K562 (cell line): ENCODE data around the gene ATP6V1A. TPM values are rescaled to one million over a fixed set of nuclear protein-coding genes. Genes with fewer than 3 reads are reported as not detected.
A peak's percentile ranks its signal among the peaks of the same experiment; 100 is the strongest.

Source experiments
- BACH1 ChIP-seq: fragments of 200-800 bp; sonication (Bioruptor generic); IDR thresholded peaks from 2 replicates; pipeline ENCODE4 v1.6.1; 2016; ENCODE audit warnings: missing genetic modification characterization, missing compliant biosample characterization
- FOXJ3 ChIP-seq: sonication (generic); formaldehyde crosslinking; IDR thresholded peaks from 2 replicates; pipeline ENCODE4 v1.4.0; 2020; ENCODE audit warnings: mild to moderate bottlenecking, missing genetic modification reagents
- HDGF ChIP-seq: fragments of 450-650 bp; IDR thresholded peaks from 2 replicates; pipeline ENCODE4 v1.6.1; 2016
- JUN ChIP-seq, 2 experiments: sonication (generic) in 1 of 2; formaldehyde crosslinking in 1 of 2; IDR thresholded peaks; 2 replicates each; pipeline versions ENCODE4 v1.6.1 to v1.8.0; 2012 to 2022; ENCODE audit warnings: borderline replicate concordance in 2 of 2, mild to moderate bottlenecking in 2 of 2, improper control_type of control experiment in 1 of 2, low read depth in 1 of 2, low read length in 1 of 2, missing genetic modification reagents in 1 of 2
- PPARD ChIP-seq: fragments of 250-450 bp; sonication (Bioruptor Pico); IDR thresholded peaks from 2 replicates; pipeline ENCODE4 v1.8.0; 2022; ENCODE audit warnings: inconsistent platforms, mild to moderate bottlenecking, moderate library complexity
- PREB ChIP-seq: sonication (generic); formaldehyde crosslinking; IDR thresholded peaks from 2 replicates; pipeline ENCODE4 v1.8.1; 2023; ENCODE audit warnings: mild to moderate bottlenecking, missing genetic modification reagents
- SIN3A ChIP-seq, 2 experiments: fragments of 150-350 bp in 1 of 2; IDR thresholded peaks; 2 replicates each; pipeline ENCODE4 v1.6.1; 2011 to 2016; ENCODE audit warnings: borderline replicate concordance in 2 of 2, low read depth in 2 of 2, low read length in 2 of 2, mild to moderate bottlenecking in 2 of 2, moderate library complexity in 2 of 2; ENCODE audit not compliant: control insufficient read depth in 1 of 2
- TARDBP ChIP-seq: fragments of 450-650 bp; IDR thresholded peaks from 2 replicates; pipeline ENCODE4 v1.6.1; 2016
- ZNF12 ChIP-seq: sonication (generic); formaldehyde crosslinking; IDR thresholded peaks from 2 replicates; pipeline ENCODE4 v1.4.0; 2020; ENCODE audit warnings: mild to moderate bottlenecking, missing genetic modification reagents
- ZNF143 ChIP-seq: sonication (generic); formaldehyde crosslinking; IDR thresholded peaks from 2 replicates; pipeline ENCODE4 v1.9.0; 2022; ENCODE audit warnings: mild to moderate bottlenecking, missing genetic modification reagents
- ZNF277 ChIP-seq: fragments of 250-450 bp; sonication (Bioruptor Pico); IDR thresholded peaks from 2 replicates; pipeline ENCODE4 v1.8.0; 2022; ENCODE audit warnings: inconsistent platforms, mild to moderate bottlenecking, moderate library complexity, borderline replicate concordance
- ZNF316 ChIP-seq: fragments of 450-650 bp; IDR thresholded peaks from 2 replicates; pipeline ENCODE4 v1.6.1; 2016
- polyA plus RNA-seq, 8 experiments: library from polyadenylated mRNA; depleted of rRNA in 4 of 8; stranded (reverse) in 5 of 8; unstranded in 3 of 8; fragments of >200 nt; fragmentation: Nextera tagmentation in 2 of 8; fragmentation: Illumina TruSeq in 1 of 8; extraction: Ambion mirVana in 2 of 8; extraction: Trizol in 1 of 8; gene quantifications; 2 replicates each; pipeline versions ENCODE4 v1.2.1 to v1.2.3, GENCODE V29; 2011 to 2014; ENCODE audit warnings: inconsistent platforms in 1 of 8, missing spikeins in 1 of 8
- total RNA-seq, 7 experiments: library from RNA; depleted of rRNA in 6 of 7; stranded (reverse); fragments of >200 nt in 6 of 7; fragmentation: Illumina TruSeq in 2 of 7; extraction: Trizol in 2 of 7; gene quantifications; 2 replicates each; pipeline versions ENCODE4 v1.2.1 to v1.2.3, GENCODE V29; 2011 to 2021; ENCODE audit warnings: low replicate concordance in 1 of 7
- TF ChIP-seq, protein P1 (sequence below): sonication (generic); formaldehyde crosslinking; IDR thresholded peaks from 2 replicates; pipeline ENCODE4 v1.8.0; 2023; ENCODE audit warnings: mild to moderate bottlenecking, missing genetic modification reagents

The ATP6V1A gene
- total and polyA plus RNA-seq, 9 of the 15 experiments (the other 6 are each of a cell fraction or from before 2014, with no cell fraction given): 23.6 to 57.1 (median 39.9) TPM

DNA sequence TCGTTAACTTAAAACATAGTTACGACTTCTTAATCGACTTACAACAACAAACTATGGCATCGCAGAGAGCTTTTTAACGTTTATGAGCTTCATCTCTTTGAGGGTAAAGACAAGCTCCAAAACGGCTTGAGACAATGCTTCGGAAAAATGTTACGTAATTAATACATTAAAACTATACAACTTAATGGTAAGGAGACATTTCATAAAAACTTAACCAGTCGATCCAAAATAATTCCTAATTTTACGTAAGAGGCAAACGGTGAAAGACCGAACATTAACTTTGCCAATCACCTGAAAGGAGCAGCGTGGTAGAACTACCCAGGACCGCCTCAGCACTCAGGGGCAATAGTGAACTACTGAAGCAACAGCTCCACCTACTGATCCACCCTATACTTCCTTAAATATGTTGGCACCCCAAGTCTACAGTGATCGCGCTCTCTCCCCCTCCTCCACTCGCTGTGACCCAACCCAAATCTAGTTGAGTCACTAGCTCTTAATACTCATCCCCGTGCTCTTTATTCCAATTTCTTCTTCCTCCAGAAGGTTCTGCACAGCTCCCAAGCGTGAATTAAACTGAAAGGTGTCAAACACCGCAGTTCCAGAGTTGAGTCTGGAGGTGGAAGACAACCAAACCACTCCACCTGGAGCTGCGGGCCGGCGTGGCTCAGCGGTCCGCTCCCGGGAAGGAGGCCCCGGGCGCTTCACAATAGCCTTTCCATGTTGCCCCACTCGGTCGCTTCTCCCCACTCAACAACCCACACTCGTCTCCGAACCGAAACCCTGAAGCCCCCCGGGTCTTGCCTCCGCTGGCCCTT is 1.7 kb upstream of the ATP6V1A start (continued):
- TF ChIP-seq PREB (CRISPR knock-in tag): no peak
- TF ChIP-seq SIN3A (IDR thresholded peaks at IDR 0.05; ENCODE audit: borderline replicate concordance in 2 of 2, control insufficient read depth in 1 of 2, low read depth in 2 of 2, low read length in 2 of 2): peak; percentile 38 to 64; a peak in 2 of 4 replicates
- TF ChIP-seq ZNF277: no peak
- TF ChIP-seq ZNF12 (CRISPR knock-in tag): no peak
- no peak for TF ChIP-seq ZNF143 (CRISPR knock-in tag)
- no peak for TF ChIP-seq JUN (IDR thresholded peaks at IDR 0.05; ENCODE audit: borderline replicate concordance, low read depth, low read length)
- no peak for TF ChIP-seq JUN (CRISPR knock-in tag; IDR thresholded peaks at IDR 0.05; ENCODE audit: borderline replicate concordance)
- no peak for TF ChIP-seq FOXJ3 (CRISPR knock-in tag)
- no peak for TF ChIP-seq BACH1
- TF ChIP-seq, protein P1, sequence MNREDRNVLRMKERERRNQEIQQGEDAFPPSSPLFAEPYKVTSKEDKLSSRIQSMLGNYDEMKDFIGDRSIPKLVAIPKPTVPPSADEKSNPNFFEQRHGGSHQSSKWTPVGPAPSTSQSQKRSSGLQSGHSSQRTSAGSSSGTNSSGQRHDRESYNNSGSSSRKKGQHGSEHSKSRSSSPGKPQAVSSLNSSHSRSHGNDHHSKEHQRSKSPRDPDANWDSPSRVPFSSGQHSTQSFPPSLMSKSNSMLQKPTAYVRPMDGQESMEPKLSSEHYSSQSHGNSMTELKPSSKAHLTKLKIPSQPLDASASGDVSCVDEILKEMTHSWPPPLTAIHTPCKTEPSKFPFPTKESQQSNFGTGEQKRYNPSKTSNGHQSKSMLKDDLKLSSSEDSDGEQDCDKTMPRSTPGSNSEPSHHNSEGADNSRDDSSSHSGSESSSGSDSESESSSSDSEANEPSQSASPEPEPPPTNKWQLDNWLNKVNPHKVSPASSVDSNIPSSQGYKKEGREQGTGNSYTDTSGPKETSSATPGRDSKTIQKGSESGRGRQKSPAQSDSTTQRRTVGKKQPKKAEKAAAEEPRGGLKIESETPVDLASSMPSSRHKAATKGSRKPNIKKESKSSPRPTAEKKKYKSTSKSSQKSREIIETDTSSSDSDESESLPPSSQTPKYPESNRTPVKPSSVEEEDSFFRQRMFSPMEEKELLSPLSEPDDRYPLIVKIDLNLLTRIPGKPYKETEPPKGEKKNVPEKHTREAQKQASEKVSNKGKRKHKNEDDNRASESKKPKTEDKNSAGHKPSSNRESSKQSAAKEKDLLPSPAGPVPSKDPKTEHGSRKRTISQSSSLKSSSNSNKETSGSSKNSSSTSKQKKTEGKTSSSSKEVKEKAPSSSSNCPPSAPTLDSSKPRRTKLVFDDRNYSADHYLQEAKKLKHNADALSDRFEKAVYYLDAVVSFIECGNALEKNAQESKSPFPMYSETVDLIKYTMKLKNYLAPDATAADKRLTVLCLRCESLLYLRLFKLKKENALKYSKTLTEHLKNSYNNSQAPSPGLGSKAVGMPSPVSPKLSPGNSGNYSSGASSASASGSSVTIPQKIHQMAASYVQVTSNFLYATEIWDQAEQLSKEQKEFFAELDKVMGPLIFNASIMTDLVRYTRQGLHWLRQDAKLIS (CRISPR knock-in tag): no peak
- no peak for TF ChIP-seq TARDBP
- no peak for TF ChIP-seq HDGF
- no peak for TF ChIP-seq PPARD (CRISPR knock-in tag)
- TF ChIP-seq ZNF316: no peak
